PFSK-1 (cell line): ENCODE data around the gene ARHGAP42.

Experiments
- POLR2AphosphoS5 ChIP-seq: IDR thresholded peaks from 2 replicates; pipeline ENCODE4 v1.6.1; 2012; ENCODE audit warnings: low read depth, mild to moderate bottlenecking, control low read depth, low read length, moderate library complexity
- SIN3A ChIP-seq: IDR thresholded peaks from 2 replicates; pipeline ENCODE4 v1.6.1; 2012; ENCODE audit warnings: mild to moderate bottlenecking, low read length, moderate library complexity, borderline replicate concordance; ENCODE audit not compliant: insufficient read depth
- TAF1 ChIP-seq: IDR thresholded peaks from 2 replicates; pipeline ENCODE4 v1.6.1; 2012; ENCODE audit warnings: low read length, control low read depth, borderline replicate concordance; ENCODE audit not compliant: insufficient read depth

DNA sequence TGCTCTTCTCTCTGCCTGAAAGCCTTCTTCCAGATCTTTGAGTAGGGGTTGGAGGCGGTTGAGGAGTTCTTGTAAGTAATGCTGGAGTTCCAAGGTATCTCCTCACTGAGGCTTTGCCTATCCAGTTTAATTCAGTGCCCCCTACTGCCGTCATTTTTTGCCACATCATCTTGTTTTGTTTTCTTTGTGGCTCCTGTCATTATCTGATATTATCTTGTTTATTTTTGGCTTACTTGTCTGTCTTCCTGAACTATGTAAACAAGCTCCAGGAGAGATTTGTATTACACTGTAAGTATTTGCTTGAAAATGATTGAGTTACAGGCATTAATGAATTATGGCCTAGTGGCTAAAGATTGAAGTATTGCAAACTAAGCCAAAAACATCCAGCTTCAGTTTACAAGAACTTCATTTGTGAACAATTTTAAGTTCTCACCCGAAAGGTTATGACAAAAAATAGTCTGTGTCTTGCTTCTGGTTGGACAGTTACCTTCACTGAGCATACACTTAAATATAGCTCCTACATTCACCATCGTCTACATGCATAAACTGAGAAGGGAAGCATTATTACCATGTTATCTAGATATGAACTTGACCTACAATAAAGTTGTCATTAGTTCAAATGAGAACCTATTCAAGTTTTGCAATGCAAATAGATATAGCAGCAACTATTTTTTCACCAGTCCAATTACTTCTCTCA lies 154.8 kb downstream of the ARHGAP42 start:
- no peak for TF ChIP-seq POLR2AphosphoS5
- no peak for TF ChIP-seq TAF1
- TF ChIP-seq SIN3A: 0 out of 2 replicates have a peak, but pooled peaks have one; percentile 26
